B cell (primary cell): ENCODE results near the gene NRG2. TPM values are rescaled to one million over a fixed set of nuclear protein-coding genes. Genes with fewer than 3 reads are reported as not detected.

Source experiments
- ATAC-seq: fragments of 200-7000 bp; cut with Tn5 transposase; one replicate; pipeline ENCODE4 v1.10.0; 2021; ENCODE audit warnings: low read depth, mild to moderate bottlenecking, moderate number of reproducible peaks, moderate library complexity
- CTCF ChIA-PET: fragments of 350-600 bp; sonication (Branson Sonifier 250); formaldehyde crosslinking; loops from one replicate; lab custom pipeline; 2021; ENCODE audit warnings: antibody characterized with exemption, inconsistent platforms; lab: Charles Lee
- POLR2A ChIA-PET: fragments of 350-600 bp; sonication (Branson Sonifier 250); formaldehyde crosslinking; loops from one replicate; lab custom pipeline; 2021; ENCODE audit warnings: antibody characterized with exemption; lab: Charles Lee
- DNase-seq: peaks from one replicate; pipeline ENCODE4 v3.0.0; 2013
- H2AFZ ChIP-seq: 2 replicates; pipeline ENCODE4 v1.6.1; 2012; ENCODE audit warnings: mild to moderate bottlenecking, low read depth, low read length; ENCODE audit not compliant: insufficient read depth, poor library complexity, severe bottlenecking
- H3K27ac ChIP-seq, 2 donors: 1 replicate in 1 of 2; 2 replicates in 1 of 2; pipeline ENCODE4 v1.5.1; 2012 to 2013; ENCODE audit warnings: low read length in 2 of 2, mild to moderate bottlenecking in 2 of 2, moderate library complexity in 1 of 2
- H3K27me3 ChIP-seq, 4 experiments: fragments of 200-600 bp in 1 of 4; sonication (generic) in 1 of 4; replicated peaks in 1 of 4; 1 replicate in 2 of 4; 2 replicates in 2 of 4; pipeline versions ENCODE4 v1.6.1 to v1.7.0; 2013 to 2016; ENCODE audit warnings: low read length in 3 of 4, mild to moderate bottlenecking in 2 of 4, mixed read lengths in 1 of 4, moderate library complexity in 1 of 4; ENCODE audit not compliant: insufficient read depth in 4 of 4, control insufficient read depth in 3 of 4; ENCODE audit errors: control extremely low read depth in 1 of 4
- H3K36me3 ChIP-seq, 2 experiments: replicated peaks in 1 of 2; 1 replicate in 1 of 2; 2 replicates in 1 of 2; pipeline versions ENCODE4 v1.6.1 to v1.7.1; 2013; ENCODE audit warnings: low read length in 1 of 2; ENCODE audit not compliant: insufficient read depth in 2 of 2, control insufficient read depth in 1 of 2; ENCODE audit errors: control extremely low read depth in 1 of 2, extremely low read depth in 1 of 2
- H3K4me1 ChIP-seq, 2 donors: fragments of 200-600 bp in 1 of 2; sonication (generic) in 1 of 2; 1 replicate in 1 of 2; 2 replicates in 1 of 2; pipeline versions ENCODE4 v1.5.1 to v1.6.1; 2013 to 2017; ENCODE audit warnings: low read length in 2 of 2; ENCODE audit not compliant: control insufficient read depth in 2 of 2, insufficient read depth in 2 of 2
- H3K4me2 ChIP-seq: replicated peaks from 2 replicates; pipeline ENCODE3; 2012; ENCODE audit warnings: mild to moderate bottlenecking, low read depth, low read length; ENCODE audit not compliant: poor library complexity, severe bottlenecking
- H3K4me3 ChIP-seq, 5 experiments: fragments of 200-600 bp in 1 of 5; sonication (generic) in 1 of 5; 1 replicate in 3 of 5; 2 replicates in 2 of 5; pipeline versions ENCODE4 v1.5.1 to v1.7.0; 2011 to 2016; ENCODE audit warnings: low read length in 4 of 5, mild to moderate bottlenecking in 4 of 5, low read depth in 2 of 5, control low read depth in 1 of 5, moderate library complexity in 1 of 5; ENCODE audit not compliant: insufficient read depth in 1 of 5; ENCODE audit errors: control extremely low read depth in 1 of 5, extremely low read depth in 1 of 5
- H3K79me2 ChIP-seq: fragments of 200-600 bp; sonication (generic); one replicate; pipeline ENCODE4 v1.6.0; 2016; ENCODE audit warnings: low read length; ENCODE audit not compliant: control insufficient read depth, insufficient read depth
- H3K9ac ChIP-seq: fragments of 200-600 bp; sonication (generic); 2 replicates; pipeline ENCODE4 v1.6.1; 2017; ENCODE audit warnings: mild to moderate bottlenecking, low read length, moderate library complexity
- H3K9me3 ChIP-seq, 3 donors: one replicate each; pipeline versions ENCODE4 v1.6.1 to v1.7.1; 2013; ENCODE audit warnings: low read length in 2 of 3; ENCODE audit not compliant: control insufficient read depth in 2 of 3, insufficient read depth in 1 of 3; ENCODE audit errors: control extremely low read depth in 1 of 3
- H4K20me1 ChIP-seq: 2 replicates; pipeline ENCODE4 v1.6.0; 2012; ENCODE audit warnings: mild to moderate bottlenecking, low read length; ENCODE audit not compliant: insufficient read depth, control insufficient read depth, poor library complexity, severe bottlenecking
- H3K27ac Mint-ChIP-seq: one replicate; pipeline ENCODE4 v1.8.0; 2021; ENCODE audit warnings: mixed read lengths
- H3K27me3 Mint-ChIP-seq: one replicate; pipeline ENCODE4 v1.8.0; 2021; ENCODE audit warnings: mixed read lengths
- H3K4me1 Mint-ChIP-seq: one replicate; pipeline ENCODE4 v1.8.0; 2021; ENCODE audit warnings: mixed read lengths
- H3K4me3 Mint-ChIP-seq: one replicate; pipeline ENCODE4 v1.8.0; 2021; ENCODE audit warnings: mixed read lengths
- H3K9me3 Mint-ChIP-seq: one replicate; pipeline ENCODE4 v1.8.0; 2022; ENCODE audit warnings: mixed read lengths; ENCODE audit not compliant: insufficient read depth
- CTCF ChIP-seq: fragments of 200-600 bp; IDR thresholded peaks from one replicate; pipeline ENCODE4 v1.8.0; 2022; ENCODE audit warnings: antibody characterized with exemption, mild to moderate bottlenecking
- EZH2 ChIP-seq: IDR thresholded peaks from 2 replicates; pipeline ENCODE4 v1.6.1; 2012; ENCODE audit warnings: borderline replicate concordance, low read depth, mild to moderate bottlenecking, moderate library complexity, low read length; ENCODE audit not compliant: insufficient read depth, poor library complexity, severe bottlenecking
- WGBS: methylation state at CpG from one replicate; pipeline ENCODE4 v1.1.5; 2013; ENCODE audit warnings: missing lambda C conversion rate; ENCODE audit not compliant: insufficient coverage; 5-methylcytosine and 5-hydroxymethylcytosine counted together
- intact Hi-C: fragments of 100-400 bp; cut with micrococcal nuclease; formaldehyde crosslinking; loops from one replicate; pipeline ENCODE4 v1.10.0; 2022
- polyA plus RNA-seq: library from polyadenylated mRNA; depleted of rRNA; stranded (reverse); fragments of >200 nt; gene quantifications from 2 replicates; pipeline ENCODE4 v1.2.3, GENCODE V29; 2012
- total RNA-seq, 2 donors: library from RNA; stranded (reverse); fragments of 120-200 nt in 1 of 2; gene quantifications; 1 replicate in 1 of 2; 2 replicates in 1 of 2; pipeline versions ENCODE4 v1.2.3 to v1.2.4, GENCODE V29; 2013 to 2022

NRG2 gene
- total and polyA plus RNA-seq, 2 donors (not counting 1 experiment from before 2014, with no cell fraction given) = 0.13 to 0.15 TPM

DNA sequence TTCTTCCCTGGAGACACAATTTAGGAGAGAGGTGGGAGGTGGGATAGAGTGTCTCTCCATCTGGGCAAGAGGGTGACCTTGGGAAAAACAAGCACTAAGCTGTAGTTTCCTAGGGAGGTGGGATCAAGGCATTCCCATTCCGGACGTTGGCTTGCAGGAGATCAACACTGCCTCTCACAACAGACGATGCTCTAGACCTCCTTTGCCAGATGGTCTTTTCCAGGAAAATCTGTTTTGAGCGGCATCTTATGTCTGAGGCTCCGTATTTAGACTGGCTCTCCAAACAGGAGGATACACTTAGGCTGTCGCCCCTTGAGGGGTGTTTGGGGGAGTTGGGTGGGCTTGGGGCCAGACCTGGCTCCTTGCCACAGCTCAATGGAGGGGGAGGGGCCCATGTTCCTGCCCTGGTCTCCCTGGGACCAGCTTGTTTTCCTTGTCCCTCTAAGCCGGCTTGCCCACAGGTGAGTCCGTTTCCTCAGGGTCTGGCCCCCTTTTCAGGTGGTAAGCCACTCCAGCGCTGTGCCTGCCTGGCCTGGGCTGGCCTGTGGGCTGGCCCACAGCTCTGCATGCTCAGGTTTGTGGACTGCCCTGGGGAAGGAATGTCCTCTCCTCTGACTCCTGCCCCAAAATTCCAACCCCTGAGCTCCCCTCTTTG lies 245.1 kb downstream of the NRG2 start:
- Histone ChIP-seq H3K27me3 (peaks cover 0 to 59% (median 23%) of the 10 kb centered on the region in 4 experiments), H4K20me1 (no peaks in the 10 kb centered on the region), H3K4me3 (no peak overlapping the region), H3K4me1 (peaks cover 12 to 14% of the 10 kb centered on the region in 2 donors), H3K79me2 (no peaks in the 10 kb centered on the region), H3K27ac (no peak overlapping the region), H2AFZ (no peak overlapping the region), H3K9ac (no peak overlapping the region), H3K9me3 (peaks cover 0 to 3% (median 0%) of the 10 kb centered on the region in 3 donors), H3K4me2 (no peak overlapping the region), H3K36me3 (no peaks in the 10 kb centered on the region)
- no peak for ATAC-seq
- H3K9me3 Mint-ChIP-seq = no peaks in the 10 kb centered on the region
- no peak overlapping the region for H3K27ac Mint-ChIP-seq
- intact Hi-C loops = no loop called here
- CTCF ChIA-PET = interaction anchor here (0.7 to 3.9 kb wide), 6 partner anchors 7 to 171 kb away, joined by 3 to 19 read pairs (median 4); no protein-coding TSS in a partner anchor
- TF ChIP-seq EZH2 = no peak
- TF ChIP-seq CTCF = no peak
- DNase-seq = no peak
- peaks cover 76% of the 10 kb centered on the region for H3K27me3 Mint-ChIP-seq
- peaks cover 11% of the 10 kb centered on the region for H3K4me1 Mint-ChIP-seq
- H3K4me3 Mint-ChIP-seq = no peak overlapping the region
- POLR2A ChIA-PET = no interaction called here
- WGBS = 65% methylated on average over 9 of the region's 9 CpGs

DNA sequence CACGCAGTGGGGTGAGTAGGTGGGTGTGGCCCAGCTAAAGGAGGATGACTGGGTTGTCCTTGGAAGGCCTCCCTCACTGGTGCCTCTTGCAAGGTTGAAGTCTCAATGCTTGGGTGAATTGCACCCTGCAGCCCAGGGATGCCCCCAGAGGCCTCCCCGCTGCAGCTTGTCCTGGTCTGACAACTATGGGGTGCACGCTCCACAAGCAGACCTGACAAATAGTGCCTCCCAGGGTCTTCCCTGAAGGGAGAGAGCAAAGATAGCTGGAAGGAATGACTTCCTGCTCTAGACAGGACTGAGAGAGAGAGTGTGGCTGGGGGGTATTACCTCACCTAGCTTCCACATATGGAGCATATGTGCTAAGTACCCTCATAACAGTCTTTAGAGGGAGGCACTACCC lies 245.8 kb downstream of the NRG2 start:
- Histone ChIP-seq H3K9me3 (peaks cover 0 to 3% (median 0%) of the 10 kb centered on the region in 3 donors), H3K36me3 (no peaks in the 10 kb centered on the region), H3K9ac (no peak overlapping the region), H2AFZ (no peak overlapping the region), H3K4me3 (no peak overlapping the region), H3K4me2 (no peak overlapping the region), H3K79me2 (no peaks in the 10 kb centered on the region), H3K27me3 (peaks cover 0 to 60% (median 23%) of the 10 kb centered on the region in 4 experiments), H3K4me1 (peaks cover 12 to 14% of the 10 kb centered on the region in 2 donors), H3K27ac (no peak overlapping the region), H4K20me1 (no peaks in the 10 kb centered on the region)
- no peak overlapping the region for H3K4me3 Mint-ChIP-seq
- no peaks in the 10 kb centered on the region for H3K9me3 Mint-ChIP-seq
- peaks cover 75% of the 10 kb centered on the region for H3K27me3 Mint-ChIP-seq
- CTCF ChIA-PET = interaction anchor here (0.7 to 3.9 kb wide), 5 partner anchors 8 to 172 kb away, joined by 3 to 19 read pairs (median 4); no protein-coding TSS in a partner anchor
- 36% methylated on average over 2 of the region's 3 CpGs for WGBS
- no peak for DNase-seq
- no peak for TF ChIP-seq EZH2
- TF ChIP-seq CTCF = no peak
- peaks cover 11% of the 10 kb centered on the region for H3K4me1 Mint-ChIP-seq
- ATAC-seq = no peak
- intact Hi-C loops = no loop called here
- H3K27ac Mint-ChIP-seq = no peak overlapping the region
- POLR2A ChIA-PET = interaction anchor here (0.5 kb wide), 1 partner anchor 347 kb away, joined by 6 read pairs; no protein-coding TSS in a partner anchor
